MM.1S (cell line): ENCODE measurements around the gene LPAR6.

Experiments
- DNase-seq: peaks from one replicate; pipeline ENCODE4 v3.0.0-alpha.2; 2015
- H2AFZ ChIP-seq: fragments of 300-600 bp; sonication (generic); 2 replicates; pipeline ENCODE4 v1.6.0; 2016; ENCODE audit warnings: antibody characterized with exemption, low read length
- H3F3A ChIP-seq: fragments of 300-600 bp; sonication (generic); 2 replicates; pipeline ENCODE4 v1.6.1; 2016; ENCODE audit warnings: mild to moderate bottlenecking, antibody characterized with exemption, low read length, moderate library complexity, mixed read lengths; ENCODE audit not compliant: insufficient read depth
- H3K27ac ChIP-seq: fragments of 300-600 bp; sonication (generic); 2 replicates; pipeline ENCODE4 v1.5.1; 2016; ENCODE audit warnings: mild to moderate bottlenecking, low read length
- H3K27me3 ChIP-seq: fragments of 300-600 bp; sonication (generic); replicated peaks from 2 replicates; pipeline ENCODE4 v1.6.0; 2016; ENCODE audit warnings: low read length; ENCODE audit not compliant: insufficient read depth
- H3K36me3 ChIP-seq: fragments of 300-600 bp; sonication (generic); replicated peaks from 2 replicates; pipeline ENCODE4 v1.6.1; 2016; ENCODE audit warnings: mild to moderate bottlenecking, low read length, mixed read lengths; ENCODE audit not compliant: insufficient read depth
- H3K4me1 ChIP-seq: fragments of 300-600 bp; sonication (generic); 2 replicates; pipeline ENCODE4 v1.6.1; 2016; ENCODE audit warnings: low read length, mixed read lengths
- H3K4me2 ChIP-seq: fragments of 300-600 bp; sonication (generic); 2 replicates; pipeline ENCODE4 v1.6.0; 2016; ENCODE audit warnings: low read depth, low read length
- H3K4me3 ChIP-seq: fragments of 300-600 bp; sonication (generic); 2 replicates; pipeline ENCODE4 v1.5.1; 2016; ENCODE audit warnings: low read length, mixed read lengths
- H3K79me2 ChIP-seq: fragments of 300-600 bp; sonication (generic); 2 replicates; pipeline ENCODE4 v1.6.1; 2016; ENCODE audit warnings: mixed run types, low read length, mixed read lengths
- H3K9ac ChIP-seq: fragments of 300-600 bp; sonication (generic); 2 replicates; pipeline ENCODE4 v1.6.1; 2016; ENCODE audit warnings: low read length, mixed read lengths
- H3K9me2 ChIP-seq: fragments of 300-600 bp; sonication (generic); replicated peaks from 2 replicates; pipeline ENCODE4 v1.6.1; 2016; ENCODE audit warnings: mild to moderate bottlenecking, low read length, mixed read lengths; ENCODE audit not compliant: insufficient read depth
- H3K9me3 ChIP-seq: fragments of 300-600 bp; sonication (generic); replicated peaks from 2 replicates; pipeline ENCODE4 v1.6.1; 2016; ENCODE audit warnings: mild to moderate bottlenecking, low read length, mixed read lengths; ENCODE audit not compliant: insufficient read depth
- H4K20me1 ChIP-seq: fragments of 300-600 bp; sonication (generic); 2 replicates; pipeline ENCODE4 v1.6.1; 2016; ENCODE audit warnings: mild to moderate bottlenecking, low read length, moderate library complexity, mixed read lengths; ENCODE audit not compliant: insufficient read depth
- CTCF ChIP-seq: fragments of 300-600 bp; sonication (generic); IDR thresholded peaks from 2 replicates; pipeline ENCODE4 v1.5.1; 2016; ENCODE audit warnings: antibody characterized with exemption, low read length, mixed read lengths
- EZH2 ChIP-seq: fragments of 300-600 bp; sonication (generic); optimal IDR thresholded peaks from 2 replicates; pipeline ENCODE3; 2017; ENCODE audit warnings: low read depth, mild to moderate bottlenecking, antibody characterized with exemption, low read length, mixed read lengths
- EZH2phosphoT487 ChIP-seq: fragments of 300-600 bp; sonication (generic); IDR thresholded peaks from 2 replicates; pipeline ENCODE4 v1.6.1; 2018; ENCODE audit warnings: antibody characterized with exemption, low read length

The LPAR6 gene

DNA sequence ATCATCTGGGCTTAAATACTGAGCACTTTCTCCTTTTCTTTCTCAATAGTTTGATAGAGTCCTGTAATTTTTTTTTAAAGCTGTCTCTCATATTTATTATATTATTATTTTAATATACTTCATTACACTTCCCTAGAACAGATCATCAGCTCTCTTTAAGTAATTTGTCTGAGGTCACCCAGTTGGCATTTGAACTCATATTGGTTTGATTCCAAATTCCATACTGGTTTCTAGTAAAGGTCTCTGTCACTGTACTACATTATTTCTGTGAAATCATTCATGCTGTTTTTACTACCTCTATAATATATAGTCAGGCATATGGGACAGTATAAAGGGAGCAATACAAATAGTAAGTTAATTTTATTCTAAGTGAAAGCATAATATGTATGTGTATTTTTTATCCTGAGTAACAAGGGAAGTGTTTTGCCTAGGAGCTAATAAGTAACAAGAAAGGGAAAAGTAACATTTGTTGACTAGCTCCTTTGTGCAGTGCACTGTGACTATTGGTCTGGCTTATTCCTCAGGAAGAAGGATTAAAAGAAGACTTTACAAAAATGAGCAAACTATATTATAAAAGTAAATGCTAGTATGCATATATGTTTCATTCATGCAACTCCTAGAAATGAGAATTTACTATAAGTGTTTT lies 14.3 kb downstream of the LPAR6 start:
- Histone ChIP-seq H3K4me2 (no peak overlapping the region), H3K27me3 (no peaks in the 10 kb centered on the region)
- no peak for DNase-seq

GRCh38 chr13:48397744-48398143 lies 15.2 kb downstream of the LPAR6 start:
- H3K36me3 ChIP-seq = no peaks in the 10 kb centered on the region
- no peak overlapping the region for H2AFZ ChIP-seq
- no peak for TF ChIP-seq EZH2phosphoT487
- no peak for TF ChIP-seq CTCF
- no peak for TF ChIP-seq EZH2
- H3K9ac ChIP-seq = no peak overlapping the region
- no peaks in the 10 kb centered on the region for H3K9me2 ChIP-seq
- no peak overlapping the region for H3K4me2 ChIP-seq
- DNase-seq = no peak
- no peaks in the 10 kb centered on the region for H3K9me3 ChIP-seq
- H4K20me1 ChIP-seq = no peaks in the 10 kb centered on the region
- no peak overlapping the region for H3K27ac ChIP-seq
- no peak overlapping the region for H3K4me3 ChIP-seq
- no peaks in the 10 kb centered on the region for H3K79me2 ChIP-seq
- H3F3A ChIP-seq = no peaks in the 10 kb centered on the region
- H3K4me1 ChIP-seq = peaks cover 22% of the 10 kb centered on the region
- no peaks in the 10 kb centered on the region for H3K27me3 ChIP-seq

More for the DNA sequence above, 14.3 kb downstream of the LPAR6 start:
- H3K9me2 ChIP-seq = no peaks in the 10 kb centered on the region
- H3K4me1 ChIP-seq = peaks cover 22% of the 10 kb centered on the region
- H3K9ac ChIP-seq = no peak overlapping the region
- no peaks in the 10 kb centered on the region for H3K9me3 ChIP-seq
- no peak overlapping the region for H3K27ac ChIP-seq
- H4K20me1 ChIP-seq = no peaks in the 10 kb centered on the region
- no peak for TF ChIP-seq EZH2
- no peaks in the 10 kb centered on the region for H3K36me3 ChIP-seq
- H3K4me3 ChIP-seq = no peak overlapping the region
- no peak overlapping the region for H2AFZ ChIP-seq
- H3F3A ChIP-seq = no peaks in the 10 kb centered on the region
- no peaks in the 10 kb centered on the region for H3K79me2 ChIP-seq

GRCh38 chr13:48393698-48394085 lies 19.2 kb downstream of the LPAR6 start:
- H4K20me1 ChIP-seq = no peaks in the 10 kb centered on the region
- H3K9ac ChIP-seq = no peak overlapping the region
- H3K4me1 ChIP-seq = no peaks in the 10 kb centered on the region
- TF ChIP-seq CTCF (no peak), EZH2 (no peak), EZH2phosphoT487 (no peak)
- H2AFZ ChIP-seq = no peak overlapping the region
- no peaks in the 10 kb centered on the region for H3K36me3 ChIP-seq
- H3K9me3 ChIP-seq = no peaks in the 10 kb centered on the region
- H3K27me3 ChIP-seq = no peaks in the 10 kb centered on the region
- H3K79me2 ChIP-seq = no peaks in the 10 kb centered on the region
- no peak overlapping the region for H3K4me2 ChIP-seq
- H3F3A ChIP-seq = no peaks in the 10 kb centered on the region
- no peak overlapping the region for H3K4me3 ChIP-seq
- DNase-seq = no peak
- H3K27ac ChIP-seq = no peak overlapping the region
- no peaks in the 10 kb centered on the region for H3K9me2 ChIP-seq

GRCh38 chr13:48393030-48393697 lies 19.7 kb downstream of the LPAR6 start:
- no peak for TF ChIP-seq CTCF
- no peak for TF ChIP-seq EZH2phosphoT487
- TF ChIP-seq EZH2 = no peak
- no peaks in the 10 kb centered on the region for H3K79me2 ChIP-seq
- no peaks in the 10 kb centered on the region for H3K36me3 ChIP-seq
- H4K20me1 ChIP-seq = no peaks in the 10 kb centered on the region
- H3K27me3 ChIP-seq = no peaks in the 10 kb centered on the region
- H3K27ac ChIP-seq = no peak overlapping the region
- no peaks in the 10 kb centered on the region for H3K9me2 ChIP-seq
- no peaks in the 10 kb centered on the region for H3K9me3 ChIP-seq
- no peak overlapping the region for H3K9ac ChIP-seq
- no peak for DNase-seq
- H3K4me3 ChIP-seq = no peak overlapping the region
- no peak overlapping the region for H2AFZ ChIP-seq
- H3K4me2 ChIP-seq = no peak overlapping the region
- no peaks in the 10 kb centered on the region for H3F3A ChIP-seq
- no peaks in the 10 kb centered on the region for H3K4me1 ChIP-seq
